Jurkat, Clone E6-1 (cell line): ENCODE results near the gene CRTAC1. TPM values are rescaled to one million over a fixed set of nuclear protein-coding genes. Genes with fewer than 3 reads are reported as not detected.

Experiments
- DNase-seq: peaks from one replicate; pipeline ENCODE4 v3.0.0-alpha.2; 2011; ENCODE audit warnings: low read depth, low spot score
- H3K4me3 ChIP-seq: 2 replicates; pipeline ENCODE4 v1.5.1; 2011; ENCODE audit warnings: mild to moderate bottlenecking, low read length, control low read depth, moderate library complexity
- polyA plus RNA-seq: library from polyadenylated mRNA; unstranded; fragments of >200 nt; gene quantifications from one replicate; pipeline ENCODE4 v1.2.1, GENCODE V29; 2012; ENCODE audit warnings: missing spikeins; ENCODE audit not compliant: insufficient read length, insufficient read depth

Gene CRTAC1
- not detected for polyA plus RNA-seq

- H3K4me3 ChIP-seq = no peak within 1 kb of the TSS
- no peak for DNase-seq
Observed at GRCh38 chr10:98030093-98030821, at the start of gene CRTAC1. Gene CRTAC1, minus strand, starts transcription at chr10:98030621. Its CDS starts 149 bp downstream, at chr10:98030472.

- no peak overlapping the region for H3K4me3 ChIP-seq
- DNase-seq = no peak
Observed at GRCh38 chr10:98078774-98079173, 48.4 kb upstream of the CRTAC1 start.

- no peak overlapping the region for H3K4me3 ChIP-seq
- no peak for DNase-seq
Observed at GRCh38 chr10:98077223-98077622, 46.8 kb upstream of the CRTAC1 start.

- H3K4me3 ChIP-seq = no peak overlapping the region
- no peak for DNase-seq
Observed at GRCh38 chr10:98076086-98076485, 45.7 kb upstream of the CRTAC1 start.

- H3K4me3 ChIP-seq = no peak overlapping the region
- DNase-seq = peak; percentile 11
Observed at GRCh38 chr10:98074315-98074911, 44.0 kb upstream of the CRTAC1 start.

GRCh38 chr10:98067165-98067564 is 36.7 kb upstream of the CRTAC1 start:
- H3K4me3 ChIP-seq = no peak overlapping the region
- DNase-seq = no peak

- no peak for DNase-seq
- no peak overlapping the region for H3K4me3 ChIP-seq
Observed at GRCh38 chr10:98063740-98064027, 33.3 kb upstream of the CRTAC1 start.

GRCh38 chr10:98062424-98062823 is 32.0 kb upstream of the CRTAC1 start:
- no peak overlapping the region for H3K4me3 ChIP-seq
- DNase-seq = no peak

- H3K4me3 ChIP-seq = no peak overlapping the region
- no peak for DNase-seq
Observed at GRCh38 chr10:98060079-98060478, 29.7 kb upstream of the CRTAC1 start.

GRCh38 chr10:98058295-98058694 is 27.9 kb upstream of the CRTAC1 start:
- no peak for DNase-seq
- H3K4me3 ChIP-seq = no peak overlapping the region

GRCh38 chr10:98055841-98056516 is 25.6 kb upstream of the CRTAC1 start:
- DNase-seq = peak; percentile 51
- no peak overlapping the region for H3K4me3 ChIP-seq

- H3K4me3 ChIP-seq = no peak overlapping the region
- DNase-seq = peak; percentile 23
Observed at GRCh38 chr10:98047009-98047741, 16.8 kb upstream of the CRTAC1 start.

GRCh38 chr10:98045785-98046389 is 15.5 kb upstream of the CRTAC1 start:
- DNase-seq = peak; percentile 71
- no peak overlapping the region for H3K4me3 ChIP-seq

GRCh38 chr10:98041352-98042043 is 11.1 kb upstream of the CRTAC1 start:
- peak; percentile 21 for DNase-seq
- no peak overlapping the region for H3K4me3 ChIP-seq

- H3K4me3 ChIP-seq = no peak overlapping the region
- DNase-seq = no peak
Observed at GRCh38 chr10:98039690-98040381, 9.4 kb upstream of the CRTAC1 start.

- no peak for DNase-seq
- no peak overlapping the region for H3K4me3 ChIP-seq
Observed at GRCh38 chr10:98038288-98038687, 7.9 kb upstream of the CRTAC1 start.

- no peak for DNase-seq
- H3K4me3 ChIP-seq = no peak overlapping the region
Observed at GRCh38 chr10:98035599-98035998, 5.2 kb upstream of the CRTAC1 start.

GRCh38 chr10:98033515-98033914 is 3.1 kb upstream of the CRTAC1 start:
- no peak for DNase-seq
- H3K4me3 ChIP-seq = no peak overlapping the region
